Measurements from ENCODE around the gene XXYLT1. TPM values are rescaled to one million over a fixed set of nuclear protein-coding genes. Genes with fewer than 3 reads are reported as not detected.

XXYLT1 gene
- total and polyA plus RNA-seq, 12 donors = 6.2 to 14.6 (median 9.3) TPM

- Histone ChIP-seq H3K9me3 (replicated peaks in 1 of 3) (no peaks in the 10 kb centered on the region), H3K4me1 (replicated peaks in 1 of 2) (no peaks in the 10 kb centered on the region), H3K27ac (no peak overlapping the region), H3K36me3 (replicated peaks in 1 of 2) (no peaks in the 10 kb centered on the region), H3K4me3 (no peak overlapping the region), H3K27me3 (no peaks in the 10 kb centered on the region)
- intact Hi-C loops (cut with DNase I) = no loop called here
- TF ChIP-seq CTCF (IDR thresholded peaks at IDR 0.05) (no peak), POLR2A (IDR thresholded peaks at IDR 0.05) (no peak)
- DNase-seq = peak in 1 of 7 donors; percentile 20
- 75 to 82% (median 79%) methylated on average over 26 to 42 of the region's 42 CpGs for WGBS, 4 donors
Measured at GRCh38 chr3:195035345-195036202, 235.4 kb downstream of the XXYLT1 start.

GRCh38 chr3:195034541-195034940 is 236.4 kb downstream of the XXYLT1 start:
- Histone ChIP-seq H3K9me3 (replicated peaks in 1 of 3) (no peaks in the 10 kb centered on the region), H3K36me3 (replicated peaks in 1 of 2) (no peaks in the 10 kb centered on the region), H3K27me3 (no peaks in the 10 kb centered on the region), H3K27ac (no peak overlapping the region), H3K4me3 (no peak overlapping the region), H3K4me1 (replicated peaks in 1 of 2) (no peaks in the 10 kb centered on the region)
- intact Hi-C loops (cut with DNase I) = no loop called here
- TF ChIP-seq POLR2A (IDR thresholded peaks at IDR 0.05) (no peak), CTCF (IDR thresholded peaks at IDR 0.05) (no peak)
- 88 to 97% (median 95%) methylated on average over 4 to 11 of the region's 11 CpGs for WGBS, 4 donors
- no peak for DNase-seq

GRCh38 chr3:195034101-195034500 is 236.9 kb downstream of the XXYLT1 start:
- Histone ChIP-seq H3K27me3 (no peaks in the 10 kb centered on the region), H3K4me1 (replicated peaks in 1 of 2) (no peaks in the 10 kb centered on the region), H3K27ac (no peak overlapping the region), H3K36me3 (replicated peaks in 1 of 2) (no peaks in the 10 kb centered on the region), H3K4me3 (no peak overlapping the region), H3K9me3 (replicated peaks in 1 of 3) (no peaks in the 10 kb centered on the region)
- 65 to 78% (median 74%) methylated on average over 5 to 9 of the region's 9 CpGs for WGBS, 4 donors
- no peak for DNase-seq
- TF ChIP-seq POLR2A (IDR thresholded peaks at IDR 0.05) (no peak), CTCF (IDR thresholded peaks at IDR 0.05) (no peak)
- intact Hi-C loops (cut with DNase I) = no loop called here

GRCh38 chr3:195033531-195034091 is 237.3 kb downstream of the XXYLT1 start:
- Histone ChIP-seq H3K4me1 (replicated peaks in 1 of 2) (no peaks in the 10 kb centered on the region), H3K9me3 (replicated peaks in 1 of 3) (no peaks in the 10 kb centered on the region), H3K27ac (no peak overlapping the region), H3K27me3 (no peaks in the 10 kb centered on the region), H3K4me3 (no peak overlapping the region), H3K36me3 (replicated peaks in 1 of 2) (no peaks in the 10 kb centered on the region)
- intact Hi-C loops (cut with DNase I) = no loop called here
- 77 to 80% (median 79%) methylated on average over 12 of the region's 12 CpGs for WGBS, 4 donors
- DNase-seq = no peak
- TF ChIP-seq POLR2A (IDR thresholded peaks at IDR 0.05) (no peak), CTCF (IDR thresholded peaks at IDR 0.05) (no peak)

Data from adrenal gland (tissue), 12 donors.